Right atrium auricular region (tissue), 2 donors: ENCODE results near the gene YPEL2. TPM values are rescaled to one million over a fixed set of nuclear protein-coding genes. Genes with fewer than 3 reads are reported as not detected.

ENCODE experiments used
- DNase-seq: peaks from one replicate; pipeline ENCODE4 v3.0.0-alpha.2; 2019; ENCODE audit warnings: low spot score
- H3K27ac ChIP-seq, 2 donors: fragments of 200-600 bp; sonication (generic); 1 replicate in 1 of 2; 2 replicates in 1 of 2; pipeline ENCODE4 v1.5.1; 2016 to 2019
- H3K27me3 ChIP-seq, 2 donors: fragments of 200-600 bp; sonication (generic); one replicate each; pipeline versions ENCODE4 v1.5.1 to v1.6.0; 2017 to 2019
- H3K36me3 ChIP-seq: fragments of 200-600 bp; sonication (generic); one replicate; pipeline ENCODE4 v1.5.1; 2016
- H3K4me1 ChIP-seq, 2 donors: fragments of 200-600 bp; sonication (generic); one replicate each; pipeline versions ENCODE4 v1.5.1 to v1.6.0; 2017 to 2019
- H3K4me3 ChIP-seq, 2 donors: fragments of 200-600 bp; sonication (generic); 1 replicate in 1 of 2; 2 replicates in 1 of 2; pipeline ENCODE4 v1.5.1; 2017 to 2019; ENCODE audit warnings: mild to moderate bottlenecking in 1 of 2, moderate library complexity in 1 of 2
- H3K9me3 ChIP-seq, 2 donors: fragments of 200-600 bp; sonication (generic); one replicate each; pipeline ENCODE4 v1.5.1; 2019
- total RNA-seq, 2 donors: library from RNA; depleted of rRNA; stranded (reverse); fragments of >200 nt; gene quantifications; one replicate each; pipeline ENCODE4 v1.1.0, GENCODE V29; 2016
- TF ChIP-seq, protein P1 (sequence below), 2 donors: fragments of 200-600 bp; sonication (generic); IDR thresholded peaks; one replicate each; pipeline ENCODE4 v1.5.1; 2019; ENCODE audit warnings: antibody characterized with exemption in 2 of 2

The YPEL2 gene
- total RNA-seq, 2 donors from 2014 or later, result 28.3 to 34.1 TPM

DNA sequence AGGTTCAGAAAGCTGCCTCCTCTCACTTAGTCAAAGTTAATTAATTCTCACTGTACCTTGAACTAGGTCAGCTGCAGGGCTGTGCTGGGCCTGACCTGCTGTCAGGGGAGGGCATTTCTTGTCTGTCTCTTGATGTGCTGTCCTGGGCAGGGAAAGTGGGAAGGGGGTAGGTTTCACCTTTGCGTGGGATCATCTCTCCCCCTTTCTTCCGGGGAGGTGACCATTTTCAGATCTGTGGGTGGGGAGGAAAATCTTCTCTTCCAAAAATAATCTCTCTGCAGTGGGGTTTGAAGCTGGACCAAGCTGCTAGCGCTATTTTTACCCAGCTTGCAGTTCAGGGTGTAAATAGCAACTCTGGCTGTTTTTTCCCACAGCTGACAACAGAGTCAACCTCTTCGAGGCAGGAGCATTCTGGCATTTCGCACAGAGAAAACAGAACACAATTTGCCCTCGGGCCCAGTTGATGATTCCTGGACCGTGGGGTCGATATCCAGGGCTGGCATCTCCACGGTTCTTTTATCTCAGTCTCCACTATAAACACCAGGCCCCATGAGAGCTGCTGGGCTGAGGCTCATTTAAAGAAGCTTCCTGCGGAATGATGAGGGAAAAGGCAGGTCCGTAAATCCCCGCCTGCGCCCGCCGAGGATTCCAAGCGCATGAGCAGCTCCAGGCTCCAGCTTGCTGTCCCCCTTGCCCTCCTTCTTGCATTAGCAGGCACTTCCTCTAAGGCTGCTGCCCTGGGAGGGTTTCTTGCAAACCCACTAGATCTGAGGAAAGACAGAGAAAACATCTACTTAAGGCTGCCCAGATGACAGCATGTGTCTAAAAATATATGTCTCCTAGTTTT lies 93.9 kb downstream of the YPEL2 start:
- peak overlapping the region in 1 of 2 donors; percentile 16 for H3K4me3 ChIP-seq
- peak overlapping the region; percentile 91 to 95 for H3K27ac ChIP-seq
- H3K36me3 ChIP-seq, result no peaks in the 10 kb centered on the region
- H3K27me3 ChIP-seq, result no peaks in the 10 kb centered on the region
- no peaks in the 10 kb centered on the region for H3K9me3 ChIP-seq
- TF ChIP-seq, protein P1, sequence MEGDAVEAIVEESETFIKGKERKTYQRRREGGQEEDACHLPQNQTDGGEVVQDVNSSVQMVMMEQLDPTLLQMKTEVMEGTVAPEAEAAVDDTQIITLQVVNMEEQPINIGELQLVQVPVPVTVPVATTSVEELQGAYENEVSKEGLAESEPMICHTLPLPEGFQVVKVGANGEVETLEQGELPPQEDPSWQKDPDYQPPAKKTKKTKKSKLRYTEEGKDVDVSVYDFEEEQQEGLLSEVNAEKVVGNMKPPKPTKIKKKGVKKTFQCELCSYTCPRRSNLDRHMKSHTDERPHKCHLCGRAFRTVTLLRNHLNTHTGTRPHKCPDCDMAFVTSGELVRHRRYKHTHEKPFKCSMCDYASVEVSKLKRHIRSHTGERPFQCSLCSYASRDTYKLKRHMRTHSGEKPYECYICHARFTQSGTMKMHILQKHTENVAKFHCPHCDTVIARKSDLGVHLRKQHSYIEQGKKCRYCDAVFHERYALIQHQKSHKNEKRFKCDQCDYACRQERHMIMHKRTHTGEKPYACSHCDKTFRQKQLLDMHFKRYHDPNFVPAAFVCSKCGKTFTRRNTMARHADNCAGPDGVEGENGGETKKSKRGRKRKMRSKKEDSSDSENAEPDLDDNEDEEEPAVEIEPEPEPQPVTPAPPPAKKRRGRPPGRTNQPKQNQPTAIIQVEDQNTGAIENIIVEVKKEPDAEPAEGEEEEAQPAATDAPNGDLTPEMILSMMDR (IDR thresholded peaks at IDR 0.05), result no peak
- peak; percentile 73 for DNase-seq
- peaks cover 0 to 75% of the 10 kb centered on the region in 2 donors for H3K4me1 ChIP-seq

DNA sequence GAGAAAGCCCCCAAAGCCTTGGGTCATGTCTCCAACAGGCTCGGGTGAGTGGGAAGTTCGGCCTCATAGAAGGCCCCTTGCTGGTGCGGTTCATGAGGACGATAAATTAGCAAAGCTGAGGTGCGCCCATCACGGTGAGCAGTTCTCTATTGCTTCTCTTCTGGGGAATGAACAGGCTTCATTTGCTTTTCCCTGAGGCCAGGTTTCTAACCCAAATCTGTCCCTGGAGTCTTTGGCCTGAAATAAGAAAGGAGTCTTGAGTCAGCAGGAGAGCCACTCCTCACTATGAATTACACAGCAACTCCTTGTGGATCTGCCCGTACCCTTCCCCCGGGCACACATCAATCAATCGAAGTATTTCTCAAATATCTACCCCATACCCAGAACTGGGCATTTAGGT lies 94.6 kb downstream of the YPEL2 start:
- Histone ChIP-seq H3K27me3 (no peaks in the 10 kb centered on the region), H3K27ac (peak overlapping the region; percentile 91 to 95), H3K36me3 (no peaks in the 10 kb centered on the region), H3K4me3 (no peak overlapping the region), H3K9me3 (no peaks in the 10 kb centered on the region), H3K4me1 (peaks cover 0 to 75% of the 10 kb centered on the region in 2 donors)
- no peak for DNase-seq
- TF ChIP-seq, protein P1 (IDR thresholded peaks at IDR 0.05), result no peak

DNA sequence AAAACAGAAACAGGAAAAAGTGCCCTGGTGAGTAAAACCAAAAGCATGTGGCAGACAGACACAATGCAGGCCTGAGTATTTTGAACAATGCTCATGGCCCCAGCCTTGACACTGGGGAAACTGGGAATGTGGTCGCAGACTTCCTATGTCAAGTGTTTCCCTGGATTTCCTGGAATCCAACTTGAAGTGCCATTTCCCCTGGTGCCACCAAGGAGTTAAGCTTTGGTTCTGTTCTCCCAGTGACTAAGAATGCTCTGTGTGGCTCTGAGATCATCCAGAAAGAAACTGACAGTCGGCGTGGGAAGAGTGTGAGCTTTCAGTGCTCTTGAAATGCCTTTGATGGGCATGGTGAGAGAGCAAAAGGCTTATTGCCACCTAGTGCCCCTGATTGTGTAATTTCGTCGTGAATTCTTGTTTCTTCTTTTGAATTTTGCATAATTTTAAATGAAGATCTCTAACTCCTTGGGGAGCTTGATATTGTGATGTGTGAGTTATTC lies 96.0 kb downstream of the YPEL2 start:
- TF ChIP-seq, protein P1 (IDR thresholded peaks at IDR 0.05), result peak in 1 of 2 donors; percentile 20

DNA sequence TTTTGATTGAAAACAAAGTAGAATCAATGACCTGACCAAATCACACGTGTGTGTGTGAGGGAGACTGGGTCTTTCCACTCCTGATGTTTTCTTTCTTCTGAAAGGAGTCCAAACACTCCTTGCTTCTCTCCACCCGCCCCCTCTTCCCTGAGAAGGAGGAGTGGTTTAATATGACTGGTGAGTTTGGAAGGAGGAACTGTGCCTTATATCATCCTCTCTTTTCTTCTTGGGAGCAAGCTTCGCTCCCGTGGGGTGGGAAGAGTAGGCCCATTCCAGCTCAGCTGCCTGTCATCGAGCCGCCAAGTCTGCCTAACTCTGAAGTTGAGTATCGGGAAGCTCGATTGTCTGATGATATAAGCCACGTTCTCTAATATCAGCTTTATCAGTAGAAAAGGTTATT lies 96.5 kb downstream of the YPEL2 start:
- Histone ChIP-seq H3K4me3 (no peak overlapping the region), H3K4me1 (peaks cover 0 to 60% of the 10 kb centered on the region in 2 donors), H3K27ac (peak overlapping the region; percentile 91 to 95), H3K27me3 (no peaks in the 10 kb centered on the region), H3K36me3 (no peaks in the 10 kb centered on the region), H3K9me3 (no peaks in the 10 kb centered on the region)
- TF ChIP-seq, protein P1 (IDR thresholded peaks at IDR 0.05), result no peak
- no peak for DNase-seq

More for the DNA sequence above, 96.0 kb downstream of the YPEL2 start:
- Histone ChIP-seq H3K36me3 (no peaks in the 10 kb centered on the region), H3K4me1 (peaks cover 0 to 65% of the 10 kb centered on the region in 2 donors), H3K27ac (peak overlapping the region; percentile 91 to 95), H3K4me3 (no peak overlapping the region), H3K9me3 (no peaks in the 10 kb centered on the region), H3K27me3 (no peaks in the 10 kb centered on the region)
- no peak for DNase-seq

DNA sequence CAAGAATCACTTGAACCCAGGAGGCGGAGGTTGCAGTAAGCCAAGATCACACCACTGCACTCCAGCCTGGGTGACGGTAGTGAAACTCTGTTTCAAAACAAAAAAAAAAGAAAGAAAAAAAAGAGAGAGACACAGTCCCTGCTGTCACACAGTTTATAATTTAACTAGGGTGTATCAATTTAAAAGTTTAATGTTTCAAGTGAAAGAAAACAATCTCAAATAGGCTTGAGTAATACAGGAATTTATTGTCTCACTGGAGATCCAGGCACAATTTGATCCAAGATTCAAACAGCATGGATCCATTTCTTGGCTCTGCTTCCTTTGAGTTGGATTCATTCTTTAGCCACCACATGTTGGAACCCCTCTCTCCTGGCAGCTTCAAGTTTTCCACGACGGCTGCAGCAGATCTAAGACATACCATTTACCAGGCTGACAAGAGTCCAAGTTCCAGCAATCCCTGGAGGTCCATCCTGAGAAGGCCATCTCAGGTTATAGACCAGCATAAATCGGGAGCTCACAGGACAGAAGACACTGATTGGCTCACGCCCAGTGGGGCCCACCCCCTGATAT lies 97.5 kb downstream of the YPEL2 start:
- TF ChIP-seq, protein P1 (IDR thresholded peaks at IDR 0.05), result no peak
- Histone ChIP-seq H3K4me1 (peaks cover 0 to 50% of the 10 kb centered on the region in 2 donors), H3K9me3 (no peaks in the 10 kb centered on the region), H3K27me3 (no peaks in the 10 kb centered on the region), H3K4me3 (no peak overlapping the region), H3K36me3 (no peaks in the 10 kb centered on the region), H3K27ac (peak overlapping the region in 1 of 2 donors; percentile 95)
- no peak for DNase-seq
